ENCODE results near the gene HOXA9.

DNA sequence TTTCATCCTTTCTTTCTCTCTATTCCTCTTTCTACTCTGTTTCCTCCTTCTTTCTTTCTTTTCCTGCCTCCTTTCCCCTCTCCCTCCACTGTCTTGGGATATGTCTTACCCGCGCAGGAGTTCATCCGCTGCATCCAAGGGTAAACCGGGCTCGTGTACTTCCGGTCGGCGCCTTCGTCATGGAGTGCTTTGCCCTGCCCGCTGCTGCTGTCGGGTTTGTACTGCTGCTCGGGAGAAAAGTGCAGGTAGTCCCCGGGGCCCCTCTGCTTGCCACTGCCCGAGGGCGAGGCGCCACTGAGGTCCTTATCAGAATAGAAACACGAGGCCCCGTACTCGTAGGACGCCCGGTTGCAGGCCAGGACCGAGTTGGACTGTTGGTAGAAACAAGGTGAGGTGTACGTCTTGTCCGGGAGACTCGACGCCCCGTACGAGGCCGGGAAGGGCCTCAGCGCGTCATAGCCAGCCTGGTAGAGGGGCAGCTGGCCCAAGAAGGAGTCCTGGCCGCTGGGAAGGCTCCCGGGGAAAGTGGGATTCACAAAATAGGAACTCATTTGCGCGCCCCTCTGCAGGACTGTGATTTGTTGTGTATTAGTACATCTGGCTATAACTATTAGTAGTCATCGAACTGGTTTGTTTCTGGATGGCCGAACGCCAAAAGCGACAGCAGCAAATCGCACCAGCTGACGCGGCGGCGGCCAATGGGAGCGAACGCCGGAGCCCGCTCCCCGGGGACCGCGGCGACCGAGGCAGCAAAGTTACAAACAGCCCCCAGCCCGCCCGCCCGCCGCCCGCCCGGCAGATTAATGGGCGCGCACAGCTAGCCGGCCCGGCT is 17.9 kb downstream of the HOXA9 start, which contains the start of gene HOXA6:
- no peak for TF ChIP-seq SIRT6 (IDR thresholded peaks at IDR 0.05; ENCODE audit: low read length)
- no peak for TF ChIP-seq GABPA (IDR thresholded peaks at IDR 0.05; ENCODE audit: borderline replicate concordance, insufficient read depth, low read length)
- no peak for TF ChIP-seq SP1 (IDR thresholded peaks at IDR 0.05; ENCODE audit: low read depth, low read length)
- TF ChIP-seq BRCA1 (IDR thresholded peaks at IDR 0.05; ENCODE audit: low read depth, low read length) = no peak
- no peak for TF ChIP-seq CHD1 (IDR thresholded peaks at IDR 0.05; ENCODE audit: low read depth, low read length)
- TF ChIP-seq, protein P1, sequence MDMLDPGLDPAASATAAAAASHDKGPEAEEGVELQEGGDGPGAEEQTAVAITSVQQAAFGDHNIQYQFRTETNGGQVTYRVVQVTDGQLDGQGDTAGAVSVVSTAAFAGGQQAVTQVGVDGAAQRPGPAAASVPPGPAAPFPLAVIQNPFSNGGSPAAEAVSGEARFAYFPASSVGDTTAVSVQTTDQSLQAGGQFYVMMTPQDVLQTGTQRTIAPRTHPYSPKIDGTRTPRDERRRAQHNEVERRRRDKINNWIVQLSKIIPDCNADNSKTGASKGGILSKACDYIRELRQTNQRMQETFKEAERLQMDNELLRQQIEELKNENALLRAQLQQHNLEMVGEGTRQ (IDR thresholded peaks at IDR 0.05; ENCODE audit: low read length) = peak; percentile 46; the same call in 1 of the 2 replicates
- TF ChIP-seq, protein P2, sequence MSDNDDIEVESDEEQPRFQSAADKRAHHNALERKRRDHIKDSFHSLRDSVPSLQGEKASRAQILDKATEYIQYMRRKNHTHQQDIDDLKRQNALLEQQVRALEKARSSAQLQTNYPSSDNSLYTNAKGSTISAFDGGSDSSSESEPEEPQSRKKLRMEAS (IDR thresholded peaks at IDR 0.05) = no peak
- no peak for TF ChIP-seq POLR2AphosphoS5 (IDR thresholded peaks at IDR 0.05; ENCODE audit: low read depth, low read length)
- TF ChIP-seq, protein P3, sequence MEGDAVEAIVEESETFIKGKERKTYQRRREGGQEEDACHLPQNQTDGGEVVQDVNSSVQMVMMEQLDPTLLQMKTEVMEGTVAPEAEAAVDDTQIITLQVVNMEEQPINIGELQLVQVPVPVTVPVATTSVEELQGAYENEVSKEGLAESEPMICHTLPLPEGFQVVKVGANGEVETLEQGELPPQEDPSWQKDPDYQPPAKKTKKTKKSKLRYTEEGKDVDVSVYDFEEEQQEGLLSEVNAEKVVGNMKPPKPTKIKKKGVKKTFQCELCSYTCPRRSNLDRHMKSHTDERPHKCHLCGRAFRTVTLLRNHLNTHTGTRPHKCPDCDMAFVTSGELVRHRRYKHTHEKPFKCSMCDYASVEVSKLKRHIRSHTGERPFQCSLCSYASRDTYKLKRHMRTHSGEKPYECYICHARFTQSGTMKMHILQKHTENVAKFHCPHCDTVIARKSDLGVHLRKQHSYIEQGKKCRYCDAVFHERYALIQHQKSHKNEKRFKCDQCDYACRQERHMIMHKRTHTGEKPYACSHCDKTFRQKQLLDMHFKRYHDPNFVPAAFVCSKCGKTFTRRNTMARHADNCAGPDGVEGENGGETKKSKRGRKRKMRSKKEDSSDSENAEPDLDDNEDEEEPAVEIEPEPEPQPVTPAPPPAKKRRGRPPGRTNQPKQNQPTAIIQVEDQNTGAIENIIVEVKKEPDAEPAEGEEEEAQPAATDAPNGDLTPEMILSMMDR (IDR thresholded peaks at IDR 0.05; ENCODE audit: control extremely low read depth in 1 of 3, insufficient read depth in 1 of 3, low read depth in 1 of 3, low read length in 3 of 3) = no peak
- TF ChIP-seq PHF8 (conservative IDR thresholded peaks at IDR 0.05; ENCODE audit: low read depth, low read length) = no peak
- TF ChIP-seq EP300 (IDR thresholded peaks at IDR 0.05; ENCODE audit: borderline replicate concordance in 1 of 2, low read depth in 2 of 2, low read length in 2 of 2) = no peak
- TF ChIP-seq BACH1 (IDR thresholded peaks at IDR 0.05; ENCODE audit: low read length) = no peak
- TF ChIP-seq RFX5 (IDR thresholded peaks at IDR 0.05; ENCODE audit: borderline replicate concordance, low read depth, low read length) = no peak

Measured in H1 (cell line).